HCT116 (cell line): ENCODE results near the gene BCL2L2. TPM values are rescaled to one million over a fixed set of nuclear protein-coding genes. Genes with fewer than 3 reads are reported as not detected.

Source experiments
- ATAC-seq: fragments of 200-7000 bp; cut with Tn5 transposase; 2 replicates; pipeline ENCODE4 v1.9.1; 2020; ENCODE audit warnings: mild to moderate bottlenecking, moderate library complexity
- BruUV-seq: library from RNA; stranded (reverse); fragments of 400-500 nt; replicated peaks from 2 replicates; lab custom pipeline; 2021; lab: Mats Ljungman, UMichigan
- CTCF ChIA-PET: fragments of 300-600 bp; sonication (Branson Sonifier 250); formaldehyde crosslinking; loops from one replicate; lab custom pipeline; 2021; ENCODE audit warnings: antibody characterized with exemption; lab: Charles Lee
- POLR2A ChIA-PET: fragments of 300-600, 350-600 bp; sonication (Branson Sonifier 250); formaldehyde crosslinking; loops from one replicate; lab custom pipeline; 2021; ENCODE audit warnings: antibody characterized with exemption; lab: Charles Lee
- RAD21 ChIA-PET, 2 experiments: fragments of 300-600 bp; sonication (Branson Sonifier 250); formaldehyde crosslinking; loops; one replicate each; lab custom pipeline; 2023; ENCODE audit warnings: low total read pairs in 2 of 2; ENCODE audit not compliant: uncharacterized antibody in 2 of 2, unreplicated experiment in 2 of 2, low non-redundant PET in 1 of 2; lab: Charles Lee
- DNase-seq: peaks from one replicate; pipeline ENCODE4 v3.0.0-alpha.2; 2010; ENCODE audit warnings: low read depth, low spot score
- H2AFZ ChIP-seq: fragments of 200-600 bp; shearing (Covaris generic), sonication (generic); 2 replicates; pipeline ENCODE4 v1.6.1; 2017; ENCODE audit warnings: low read depth, mixed run types, mixed read lengths, antibody characterized with exemption, low read length; ENCODE audit not compliant: poor library complexity, severe bottlenecking
- H3K27ac ChIP-seq: 2 replicates; pipeline ENCODE4 v1.5.1; 2012; ENCODE audit warnings: low read depth, low read length
- H3K27me3 ChIP-seq: fragments of 200-600 bp; sonication (generic); 2 replicates; pipeline ENCODE4 v1.6.1; 2016; ENCODE audit warnings: mixed run types, low read length, mixed read lengths; ENCODE audit not compliant: insufficient read depth
- H3K36me3 ChIP-seq, 2 experiments: fragments of 200-500 bp in 1 of 2; fragments of 200-600 bp in 1 of 2; sonication (Bioruptor generic) in 1 of 2; sonication (generic) in 1 of 2; 2 replicates each; pipeline versions ENCODE4 v1.5.1 to v1.6.1; 2014 to 2016; ENCODE audit warnings: low read length in 2 of 2, inconsistent platforms in 1 of 2, mixed read lengths in 1 of 2, mixed run types in 1 of 2; ENCODE audit not compliant: insufficient read depth in 2 of 2, control insufficient read depth in 1 of 2
- H3K4me1 ChIP-seq, 2 experiments: fragments of 200-600 bp in 1 of 2; sonication (generic) in 1 of 2; 2 replicates each; pipeline versions ENCODE4 v1.5.1 to v1.6.1; 2012 to 2017; ENCODE audit warnings: low read length in 2 of 2, inconsistent platforms in 1 of 2, mild to moderate bottlenecking in 1 of 2, mixed read lengths in 1 of 2, mixed run types in 1 of 2, moderate library complexity in 1 of 2; ENCODE audit not compliant: insufficient read depth in 2 of 2, control insufficient read depth in 1 of 2
- H3K4me2 ChIP-seq: fragments of 200-600 bp; sonication (generic); 2 replicates; pipeline ENCODE4 v1.6.1; 2017; ENCODE audit warnings: mixed run types, low read length, mixed read lengths
- H3K4me3 ChIP-seq, 2 experiments: fragments of 200-600 bp in 1 of 2; sonication (generic) in 1 of 2; replicated peaks in 1 of 2; 2 replicates each; pipeline ENCODE4 v1.5.1; 2011 to 2016; ENCODE audit warnings: low read length in 2 of 2, control low read depth in 1 of 2, low read depth in 1 of 2, mild to moderate bottlenecking in 1 of 2, mixed read lengths in 1 of 2, mixed run types in 1 of 2
- H3K79me2 ChIP-seq: fragments of 200-600 bp; sonication (generic); 2 replicates; pipeline ENCODE4 v1.6.1; 2017; ENCODE audit warnings: mild to moderate bottlenecking, mixed run types, low read length, moderate library complexity, mixed read lengths; ENCODE audit not compliant: insufficient read depth
- H3K9ac ChIP-seq: fragments of 200-600 bp; sonication (generic); 2 replicates; pipeline ENCODE4 v1.6.1; 2016; ENCODE audit warnings: low read length, mixed read lengths
- H3K9me2 ChIP-seq: fragments of 200-600 bp; sonication (generic), shearing (Covaris generic); 2 replicates; pipeline ENCODE4 v1.6.1; 2017; ENCODE audit warnings: mixed run types, mild to moderate bottlenecking, moderate library complexity; ENCODE audit not compliant: insufficient read depth
- H3K9me3 ChIP-seq, 2 experiments: fragments of 200-500 bp in 1 of 2; fragments of 200-600 bp in 1 of 2; sonication (Bioruptor generic) in 1 of 2; sonication (generic) in 1 of 2; 2 replicates each; pipeline ENCODE4 v1.6.1; 2014 to 2017; ENCODE audit warnings: low read length in 2 of 2, mixed read lengths in 2 of 2, inconsistent platforms in 1 of 2, low read depth in 1 of 2, mild to moderate bottlenecking in 1 of 2, mixed run types in 1 of 2, moderate library complexity in 1 of 2; ENCODE audit not compliant: control insufficient read depth in 1 of 2, insufficient read depth in 1 of 2
- H4K20me1 ChIP-seq: fragments of 200-600 bp; sonication (generic), shearing (Covaris generic); 2 replicates; pipeline ENCODE4 v1.6.1; 2017; ENCODE audit warnings: mixed run types, mild to moderate bottlenecking, moderate library complexity; ENCODE audit not compliant: insufficient read depth
- CEBPB ChIP-seq: IDR thresholded peaks from 2 replicates; pipeline ENCODE4 v1.6.1; 2012; ENCODE audit warnings: low read depth
- CTCF ChIP-seq, 3 experiments: fragments of 200-600 bp in 1 of 3; sonication (generic) in 1 of 3; IDR thresholded peaks in 2 of 3; conservative IDR thresholded peaks in 1 of 3; 2 replicates each; pipeline ENCODE4 v1.5.1; 2012 to 2017; ENCODE audit warnings: low read depth in 2 of 3, low read length in 2 of 3, antibody characterized with exemption in 1 of 3, borderline replicate concordance in 1 of 3, control low read depth in 1 of 3, mild to moderate bottlenecking in 1 of 3, mixed read lengths in 1 of 3, mixed run types in 1 of 3, moderate library complexity in 1 of 3; ENCODE audit not compliant: insufficient read depth in 1 of 3
- EGR1 ChIP-seq: IDR thresholded peaks from 2 replicates; pipeline ENCODE4 v1.6.1; 2012; ENCODE audit warnings: low read depth
- ELF1 ChIP-seq: IDR thresholded peaks from 2 replicates; pipeline ENCODE4 v1.6.1; 2012; ENCODE audit warnings: low read depth, borderline replicate concordance
- EZH2 ChIP-seq: fragments of 200-600 bp; sonication (generic); IDR thresholded peaks from 2 replicates; pipeline ENCODE4 v1.6.1; 2017; ENCODE audit warnings: antibody characterized with exemption, mixed run types
- FOSL1 ChIP-seq: IDR thresholded peaks from 2 replicates; pipeline ENCODE4 v1.6.1; 2012; ENCODE audit warnings: low read depth
- JUND ChIP-seq: IDR thresholded peaks from 2 replicates; pipeline ENCODE4 v1.6.1; 2012
- MAX ChIP-seq: IDR thresholded peaks from 2 replicates; pipeline ENCODE4 v1.6.1; 2012
- POLR2A ChIP-seq: IDR thresholded peaks from 2 replicates; pipeline ENCODE4 v1.7.0; 2011; ENCODE audit warnings: borderline replicate concordance; ENCODE audit not compliant: insufficient read depth, insufficient read length; ENCODE audit errors: extremely low read depth
- POLR2AphosphoS5 ChIP-seq: IDR thresholded peaks from 2 replicates; pipeline ENCODE4 v1.6.1; 2011; ENCODE audit warnings: mild to moderate bottlenecking, low read depth, low read length, moderate library complexity
- SIN3A ChIP-seq: IDR thresholded peaks from 2 replicates; pipeline ENCODE4 v1.6.1; 2012; ENCODE audit warnings: low read depth
- SP1 ChIP-seq: IDR thresholded peaks from 2 replicates; pipeline ENCODE4 v1.6.1; 2012; ENCODE audit warnings: low read depth
- SRF ChIP-seq: IDR thresholded peaks from 2 replicates; pipeline ENCODE4 v1.6.1; 2012; ENCODE audit warnings: low read depth
- YY1 ChIP-seq: IDR thresholded peaks from 2 replicates; pipeline ENCODE4 v1.6.1; 2011; ENCODE audit warnings: low read length, low read depth, moderate library complexity, mild to moderate bottlenecking; ENCODE audit not compliant: insufficient replicate concordance; ENCODE audit errors: extremely low read depth
- ZNF274 ChIP-seq: fragments of 200-500 bp; sonication (Bioruptor generic); IDR thresholded peaks from 2 replicates; pipeline ENCODE4 v1.6.1; 2014; ENCODE audit warnings: mild to moderate bottlenecking, low read depth, low read length, inconsistent platforms
- intact Hi-C: fragments of 100-400 bp; cut with micrococcal nuclease; formaldehyde crosslinking; loops from 2 replicates; pipeline ENCODE4 v1.10.0; 2022
- total RNA-seq: library from RNA; stranded (reverse); gene quantifications from one replicate; pipeline ENCODE4 v1.2.1, GENCODE V29; 2021; ENCODE audit not compliant: unreplicated experiment
- TF ChIP-seq, protein P1 (sequence below): IDR thresholded peaks from 2 replicates; pipeline ENCODE4 v1.6.1; 2012

Gene BCL2L2
- total RNA-seq, 1 experiment from 2014 or later: 25.5 TPM

DNA sequence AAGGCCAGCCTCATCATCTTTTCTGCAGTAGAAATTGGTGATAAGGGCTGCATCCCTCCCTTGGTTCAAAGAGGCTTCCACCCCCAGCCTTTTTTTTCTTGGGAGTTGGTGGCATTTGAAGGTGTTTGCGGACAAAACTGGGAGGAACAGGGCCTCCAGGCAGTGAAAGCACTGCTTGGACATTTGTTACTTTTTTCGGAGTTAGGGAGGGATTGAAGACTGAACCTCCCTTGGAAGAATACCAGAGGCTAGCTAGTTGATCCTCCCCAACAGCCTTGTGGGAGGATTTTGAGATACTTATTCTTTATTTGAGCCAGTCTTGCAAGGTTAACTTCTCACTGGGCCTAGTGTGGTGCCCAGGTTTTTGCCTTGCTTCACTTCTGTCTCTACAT lies 17.8 kb downstream of the BCL2L2 start:
- RAD21 ChIA-PET: no interaction called here
- Histone ChIP-seq H3K27me3 (no peaks in the 10 kb centered on the region), H3K9me2 (no peaks in the 10 kb centered on the region), H3K36me3 (peaks cover 30 to 31% of the 10 kb centered on the region in 2 experiments; a peak in 3 of 4 replicates), H3K27ac (no peak overlapping the region), H3K4me3 (no peak overlapping the region), H3K9ac (no peak overlapping the region), H4K20me1 (no peaks in the 10 kb centered on the region), H3K4me2 (no peak overlapping the region), H2AFZ (no peak overlapping the region), H3K4me1 (peaks cover 12 to 23% of the 10 kb centered on the region in 2 experiments; a peak in 3 of 4 replicates), H3K79me2 (peaks cover 30% of the 10 kb centered on the region), H3K9me3 (no peaks in the 10 kb centered on the region)
- TF ChIP-seq ELF1: no peak
- no peak for TF ChIP-seq MAX
- no peak for TF ChIP-seq POLR2AphosphoS5
- TF ChIP-seq JUND: no peak
- TF ChIP-seq, protein P1, sequence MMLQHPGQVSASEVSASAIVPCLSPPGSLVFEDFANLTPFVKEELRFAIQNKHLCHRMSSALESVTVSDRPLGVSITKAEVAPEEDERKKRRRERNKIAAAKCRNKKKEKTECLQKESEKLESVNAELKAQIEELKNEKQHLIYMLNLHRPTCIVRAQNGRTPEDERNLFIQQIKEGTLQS: no peak
- DNase-seq (no peak), ATAC-seq (no peak)
- POLR2A ChIA-PET: no interaction called here
- CTCF ChIA-PET: no interaction called here
- BruUV-seq: no TSS peak
- intact Hi-C loops: no loop called here

DNA sequence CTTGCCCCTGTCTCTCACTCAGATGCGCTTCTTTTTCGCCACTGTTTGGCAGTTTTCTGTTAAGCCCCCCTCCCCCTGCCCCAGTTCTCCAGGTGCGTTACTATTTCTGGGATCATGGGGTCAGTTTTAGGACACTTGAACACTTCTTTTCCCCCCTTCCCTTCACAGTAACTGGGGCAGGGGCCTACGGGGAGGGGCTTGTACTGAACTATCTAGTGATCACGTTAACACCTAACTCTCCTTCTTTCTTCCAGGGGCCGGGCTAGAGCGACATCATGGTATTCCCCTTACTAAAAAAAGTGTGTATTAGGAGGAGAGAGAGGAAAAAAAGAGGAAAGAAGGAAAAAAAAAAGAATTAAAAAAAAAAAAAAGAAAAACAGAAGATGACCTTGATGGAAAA lies 18.4 kb downstream of the BCL2L2 start:
- Histone ChIP-seq H3K27ac (no peak overlapping the region), H3K9me2 (no peaks in the 10 kb centered on the region), H4K20me1 (no peaks in the 10 kb centered on the region), H3K36me3 (peaks cover 26 to 30% of the 10 kb centered on the region in 2 experiments; a peak in 3 of 4 replicates), H2AFZ (no peak overlapping the region), H3K4me1 (peaks cover 9 to 19% of the 10 kb centered on the region in 2 experiments; a peak in 3 of 4 replicates), H3K27me3 (no peaks in the 10 kb centered on the region), H3K79me2 (peaks cover 30% of the 10 kb centered on the region), H3K9me3 (no peaks in the 10 kb centered on the region), H3K4me2 (no peak overlapping the region), H3K9ac (no peak overlapping the region), H3K4me3 (no peak overlapping the region)
- ChIA-PET RAD21 (no interaction called here), POLR2A (no interaction called here), CTCF (no interaction called here)
- no peak for TF ChIP-seq POLR2AphosphoS5
- TF ChIP-seq, protein P1: no peak
- TF ChIP-seq EZH2: no peak
- TF ChIP-seq CTCF (IDR thresholded peaks at IDR 0.05 in 2 of 3, conservative IDR thresholded peaks at IDR 0.05 in 1 of 3; ENCODE audit: borderline replicate concordance in 1 of 3, insufficient read depth in 1 of 3, low read depth in 2 of 3, low read length in 2 of 3): no peak
- no peak for TF ChIP-seq SIN3A
- no peak for TF ChIP-seq EGR1
- TF ChIP-seq JUND: no peak
- TF ChIP-seq FOSL1: no peak
- no peak for TF ChIP-seq YY1
- TF ChIP-seq MAX: no peak
- no peak for TF ChIP-seq CEBPB
- no peak for TF ChIP-seq ZNF274
- TF ChIP-seq POLR2A: no peak
- TF ChIP-seq SRF: no peak
- no peak for TF ChIP-seq SP1
- no peak for TF ChIP-seq ELF1
- no TSS peak for BruUV-seq
- DNase-seq (no peak), ATAC-seq (no peak)
- intact Hi-C loops: loop anchor here (5.0 kb wide), 1 partner anchor 132 kb away; no protein-coding TSS in a partner anchor
